Stimulated activated CD8-positive, alpha-beta memory T cell treated with anti-CD3 and anti-CD28 coated beads, Interleukin-4, amount 100 ng/mL, for 1 hour (primary cell): ENCODE measurements around the gene MCC.

ENCODE experiments used
- DNase-seq, 2 donors: peaks; one replicate each; pipeline ENCODE4 v3.0.0-alpha.2; 2020; ENCODE audit warnings: low read depth in 2 of 2, low spot score in 1 of 2

Gene MCC

DNA sequence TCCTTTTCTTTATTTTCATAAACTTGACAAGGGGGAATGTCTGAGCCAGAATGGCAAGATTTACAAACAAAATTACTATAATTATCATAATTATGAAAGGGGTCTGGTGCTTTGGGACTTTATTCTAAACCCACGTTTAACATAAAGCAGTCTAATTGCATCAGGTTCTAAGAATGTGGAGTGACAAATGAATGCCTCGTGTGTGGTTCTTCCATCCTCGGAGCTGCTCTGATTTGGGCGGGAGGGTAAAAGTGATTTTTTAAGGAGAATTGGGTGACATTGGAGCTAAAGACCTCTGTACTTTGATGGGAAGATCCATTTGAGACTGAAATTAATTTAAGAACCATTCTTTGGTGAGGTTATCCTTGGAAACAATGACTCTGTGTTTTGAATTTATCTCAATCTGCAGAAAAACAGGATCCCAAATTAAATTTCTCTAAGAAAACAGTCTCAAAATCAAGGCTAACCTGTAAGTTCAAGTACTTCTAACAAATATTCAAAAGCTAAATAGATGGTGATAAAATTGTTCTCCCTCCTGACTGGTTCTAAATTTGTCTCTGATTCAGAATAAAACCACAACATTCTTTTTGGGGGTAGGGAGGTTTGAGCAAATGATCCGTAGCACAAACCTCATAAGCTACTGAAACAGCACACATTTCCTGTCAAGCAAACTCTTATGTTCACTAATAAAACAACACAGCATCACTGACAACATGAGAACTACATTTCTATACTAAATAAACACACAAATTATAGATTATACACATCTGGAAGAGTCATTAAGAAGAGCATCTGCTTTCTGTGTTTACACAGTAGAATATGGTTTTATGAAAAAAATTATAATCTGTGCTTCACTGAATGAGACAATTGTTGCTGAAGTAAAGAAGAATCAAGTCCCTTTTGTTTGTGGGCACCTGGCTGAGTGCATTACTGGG is 426.1 kb downstream of the MCC start:
- no peak for DNase-seq

DNA sequence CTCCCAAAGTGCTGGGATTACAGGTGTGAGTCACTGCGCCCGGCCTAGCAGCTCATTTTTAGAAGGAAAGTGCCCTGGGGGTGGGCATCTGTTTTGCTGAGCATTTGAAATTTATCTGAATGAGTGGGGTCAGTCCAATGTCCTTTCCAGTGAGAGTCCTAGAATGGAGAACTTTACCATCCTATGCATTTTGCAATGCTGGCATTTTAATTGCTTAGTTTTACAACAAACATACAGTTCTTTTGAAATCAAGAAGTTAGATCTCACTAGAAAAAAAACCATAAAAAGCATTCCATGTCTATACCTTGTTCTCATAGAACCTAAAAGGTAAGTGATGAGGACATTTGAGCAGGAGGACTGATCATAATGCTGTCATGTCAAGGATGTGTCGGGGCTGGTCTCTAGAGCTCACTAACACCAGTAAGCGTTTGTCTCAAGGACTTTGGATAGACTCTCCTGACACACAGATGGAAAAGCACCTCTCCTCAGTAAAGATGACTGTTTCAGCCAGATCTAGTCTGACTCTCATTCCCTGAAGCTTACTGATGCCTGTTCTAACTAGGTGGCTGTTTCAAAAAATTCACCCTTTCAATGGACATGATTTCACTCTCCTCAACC is 427.7 kb downstream of the MCC start:
- DNase-seq: no peak

DNA sequence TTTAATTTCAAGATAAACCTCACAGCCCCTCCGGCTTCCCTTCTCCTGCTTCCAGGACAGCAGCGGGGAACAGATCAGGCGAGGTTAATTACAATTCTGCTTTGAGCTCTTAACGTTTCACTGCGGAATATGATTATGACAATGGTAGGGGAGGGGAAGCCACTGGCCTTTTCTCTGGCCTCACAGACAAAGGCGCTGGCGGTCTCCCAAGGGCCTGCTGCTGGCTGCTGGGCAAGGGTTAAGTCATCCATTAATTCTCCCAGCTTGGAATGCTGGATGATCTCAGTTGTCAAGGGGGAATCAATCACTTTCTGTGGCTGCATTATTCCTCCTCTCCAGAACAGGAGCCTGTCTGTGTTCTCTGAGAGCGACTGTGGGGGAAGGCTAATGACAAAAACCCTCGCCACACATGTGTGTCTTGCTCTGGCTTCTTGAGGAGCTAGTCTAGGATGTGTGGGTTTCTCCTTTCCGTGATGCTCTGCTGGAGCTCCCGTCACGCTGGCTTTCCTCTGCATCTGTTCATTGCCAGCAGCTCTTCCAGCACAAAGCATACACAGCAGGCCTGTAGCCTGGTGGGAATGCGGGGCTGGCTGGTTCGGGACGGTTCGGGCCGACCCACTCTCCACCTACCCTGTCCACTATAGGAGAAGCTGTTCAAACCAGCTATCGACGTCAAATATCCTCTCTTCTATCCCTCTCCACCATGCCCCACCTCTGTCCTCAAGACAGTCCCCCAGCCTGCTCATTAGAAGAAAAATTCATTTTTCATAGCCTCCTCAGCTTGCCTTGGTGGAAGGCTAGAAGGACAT is 428.8 kb downstream of the MCC start:
- no peak for DNase-seq

DNA sequence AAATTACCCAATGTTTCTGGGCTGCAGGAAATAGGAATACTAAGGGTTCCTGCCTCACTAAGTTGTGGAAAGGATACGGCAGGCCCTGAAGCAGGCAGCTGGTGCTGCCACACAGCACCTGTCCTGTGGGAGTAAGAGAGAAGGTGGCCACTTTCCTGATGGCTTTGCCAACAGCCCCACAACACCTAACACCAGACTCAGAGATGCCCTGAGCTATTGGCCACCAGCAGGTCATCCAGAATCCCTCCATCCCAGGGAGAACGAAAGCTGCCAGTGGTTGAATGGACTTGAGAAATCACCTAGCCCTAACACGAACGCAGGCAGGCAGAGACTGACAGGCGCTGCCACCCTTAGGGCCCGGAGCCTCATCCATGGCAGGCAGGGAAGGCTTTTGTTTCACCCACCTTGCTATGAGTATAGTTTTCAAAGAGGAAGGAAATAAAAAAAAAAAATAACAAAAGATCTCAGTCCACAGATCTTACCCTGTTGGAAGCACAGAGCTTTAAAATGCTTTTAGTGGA is 429.5 kb downstream of the MCC start:
- no peak for DNase-seq

DNA sequence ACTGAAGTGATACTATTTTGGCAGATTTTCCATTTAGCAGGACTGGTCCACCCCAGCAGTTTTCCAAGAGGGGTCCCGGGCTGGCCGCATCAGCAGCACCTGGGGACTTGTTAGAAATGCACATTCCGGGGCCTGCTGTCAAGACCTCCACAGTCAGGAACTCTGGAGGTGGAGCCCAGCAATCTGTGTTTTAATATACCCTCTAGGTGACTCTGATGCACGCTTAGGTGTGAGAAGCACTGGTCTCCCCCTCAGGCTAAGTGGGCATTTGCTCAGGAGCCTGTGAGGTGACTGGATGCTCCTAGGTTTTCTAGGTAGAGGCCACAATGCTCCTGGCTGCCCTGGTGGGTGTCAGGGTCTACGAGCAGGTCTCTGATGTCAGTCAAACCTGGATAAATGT is 430.0 kb downstream of the MCC start:
- no peak for DNase-seq

DNA sequence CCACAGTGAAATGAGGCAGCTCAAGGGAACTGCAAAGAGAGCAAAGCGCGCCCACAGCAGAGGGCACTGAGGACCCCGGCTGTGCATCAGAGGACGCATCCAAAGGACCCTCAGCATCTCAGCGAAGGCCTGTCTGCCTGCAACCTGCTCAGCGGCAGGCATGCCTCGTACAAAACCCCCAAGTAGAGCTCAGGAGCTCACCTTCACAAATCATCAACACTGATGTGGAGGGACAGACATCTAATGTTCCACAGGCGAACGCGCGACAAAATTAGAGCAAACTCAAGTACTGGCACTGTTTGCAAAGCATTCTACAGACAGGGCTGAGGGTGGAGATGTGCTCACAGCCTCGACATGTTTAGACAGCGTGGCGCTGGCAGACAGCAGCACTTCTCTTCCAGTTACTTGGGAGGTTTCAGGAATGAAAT is 430.7 kb downstream of the MCC start:
- no peak for DNase-seq

DNA sequence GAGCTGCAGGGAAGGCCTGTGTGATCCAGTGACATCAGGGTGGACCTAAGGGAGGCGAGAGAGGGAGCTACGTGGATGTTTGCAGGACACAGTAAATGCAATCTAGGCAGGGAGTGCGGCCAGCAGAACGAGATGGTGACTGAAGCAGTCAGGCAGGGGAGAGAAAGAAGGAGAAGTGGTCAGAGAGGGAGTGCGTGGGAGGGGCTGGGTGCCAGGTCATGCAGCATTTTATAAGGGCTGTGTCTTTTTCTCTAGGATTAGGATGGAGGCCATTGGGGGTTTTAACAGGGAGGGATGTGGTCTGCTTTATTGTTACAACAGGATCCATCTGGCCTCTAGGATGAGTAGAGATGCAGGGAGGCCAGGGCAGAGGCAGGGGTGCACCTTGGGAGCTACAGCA is 431.3 kb downstream of the MCC start:
- DNase-seq: no peak

DNA sequence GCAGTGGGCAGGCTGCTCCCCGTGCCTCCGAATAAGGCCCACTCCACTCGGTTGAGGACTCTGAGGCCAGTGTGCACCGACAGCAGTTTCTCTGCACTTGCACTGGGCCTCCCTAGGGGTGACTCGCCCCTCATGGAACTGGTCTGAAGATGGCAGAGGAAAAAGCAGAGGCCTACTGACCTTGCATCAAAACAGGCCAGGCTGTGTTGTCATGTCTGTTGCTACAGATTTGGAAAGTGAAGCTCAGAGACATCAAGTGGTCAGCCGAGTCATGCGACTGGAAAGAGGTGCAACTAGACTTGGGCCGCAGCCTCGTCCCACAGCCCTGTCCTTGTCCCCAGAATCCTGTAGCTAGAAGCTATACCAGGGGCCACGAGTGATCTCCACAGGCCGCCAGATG is 433.4 kb downstream of the MCC start:
- no peak for DNase-seq

DNA sequence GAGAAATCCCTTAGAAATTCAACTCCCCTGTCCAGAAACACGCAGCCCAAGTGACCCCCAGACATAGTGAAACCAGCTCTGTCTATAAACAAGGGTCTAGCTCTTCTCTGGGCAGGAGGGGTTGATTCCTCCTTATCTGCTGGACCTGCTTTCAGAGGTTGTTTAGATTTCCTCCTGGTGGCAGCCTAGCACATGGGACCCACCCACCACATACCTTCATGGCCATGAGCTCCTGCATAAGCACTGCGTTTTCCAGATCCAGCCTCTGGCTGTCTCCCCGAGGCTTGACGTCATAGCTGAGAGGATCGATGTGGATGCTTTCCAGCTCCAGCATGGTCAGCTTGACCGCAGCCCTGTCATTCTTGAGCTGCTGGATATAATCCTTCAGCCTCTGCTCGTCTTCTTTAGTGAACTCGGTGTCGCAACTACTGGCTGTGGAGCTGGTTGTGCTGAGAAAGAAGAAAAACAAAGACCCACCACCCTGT is 434.7 kb downstream of the MCC start:
- DNase-seq: no peak

DNA sequence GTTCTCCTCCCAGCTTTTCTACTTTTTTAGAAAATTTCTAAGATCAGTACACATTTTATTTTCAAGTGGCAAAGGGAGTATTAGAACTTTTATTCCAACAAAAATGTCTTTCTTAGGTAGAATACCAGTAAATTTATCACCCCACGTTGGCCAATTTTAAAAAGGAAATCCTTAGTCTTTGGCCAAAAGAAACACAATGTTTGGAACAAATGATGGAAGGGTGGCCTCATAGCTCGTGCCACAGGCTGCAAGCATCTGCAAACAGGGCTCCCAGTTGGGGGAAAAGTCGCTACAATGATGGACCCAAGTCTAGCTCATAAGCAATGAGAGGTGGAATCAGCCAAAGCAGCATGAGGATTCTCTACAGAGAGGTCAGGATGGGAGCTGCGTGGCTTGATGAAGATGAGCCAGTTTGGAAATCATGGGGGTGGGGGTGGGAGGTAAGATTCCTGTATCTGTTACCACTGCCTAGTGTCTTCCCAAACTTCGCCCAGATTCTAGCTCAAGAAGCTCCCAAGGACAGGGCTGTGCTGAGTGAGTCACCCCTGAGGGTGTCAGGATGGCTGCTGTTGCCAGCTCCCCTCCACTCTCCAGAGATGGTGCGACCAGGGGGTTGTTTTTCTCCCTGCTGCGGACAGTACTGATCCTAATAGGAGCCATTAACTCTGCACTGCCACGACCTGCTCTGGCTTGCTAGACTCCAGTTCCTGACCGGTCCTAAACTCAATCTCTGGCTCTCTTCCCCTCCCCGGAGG is 436.0 kb downstream of the MCC start:
- DNase-seq: no peak

DNA sequence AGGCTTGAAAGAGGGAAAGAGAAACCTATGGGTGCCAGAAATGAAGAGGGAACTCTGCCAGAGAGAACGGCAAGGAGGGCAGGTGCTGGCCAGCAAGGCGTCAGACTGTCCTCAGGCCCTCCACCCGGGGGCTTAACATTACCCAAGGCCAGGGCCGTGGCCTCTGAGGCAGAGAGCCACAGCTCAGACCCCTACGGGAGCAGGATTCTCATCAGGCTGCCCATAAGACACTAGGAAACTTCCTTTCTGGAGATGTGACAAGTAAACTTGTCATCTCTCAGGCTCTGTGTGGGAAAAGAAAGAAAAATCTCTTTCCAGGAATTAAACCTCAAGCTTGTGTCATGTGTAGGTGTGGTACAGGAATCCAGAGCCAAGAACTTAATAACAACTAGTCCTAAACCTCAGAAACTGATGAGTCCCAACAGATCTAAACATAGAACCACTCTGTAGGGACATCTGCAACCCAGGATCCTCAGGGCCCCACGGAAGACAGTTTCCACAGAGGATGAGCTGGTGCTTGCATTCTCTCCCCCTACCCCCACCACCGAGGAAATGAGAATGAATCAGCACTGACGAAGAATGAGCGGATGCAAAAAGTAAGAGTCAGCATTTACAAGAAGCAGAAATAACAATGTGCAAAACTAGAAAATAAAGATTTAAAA is 437.4 kb downstream of the MCC start:
- DNase-seq: no peak

DNA sequence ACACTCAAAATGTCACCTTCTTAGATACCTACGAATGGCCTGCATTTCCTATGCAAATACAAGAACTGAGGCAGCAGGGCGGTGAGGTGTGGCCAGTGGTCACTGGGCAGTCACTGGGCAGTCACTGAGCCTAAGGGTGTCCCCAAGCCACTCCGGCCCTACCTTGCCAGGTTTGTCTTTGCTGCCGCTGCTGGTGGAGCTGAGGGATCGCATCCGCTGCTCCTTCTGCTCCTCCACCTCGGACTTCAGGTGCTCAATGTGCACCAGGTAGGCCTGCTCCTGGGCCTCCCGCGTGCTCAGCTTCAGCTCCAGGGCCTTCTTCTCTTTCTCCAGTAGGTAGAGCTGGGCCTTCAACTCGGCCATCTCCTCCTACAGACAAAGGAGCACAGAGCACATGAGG is 439.3 kb downstream of the MCC start:
- no peak for DNase-seq

DNA sequence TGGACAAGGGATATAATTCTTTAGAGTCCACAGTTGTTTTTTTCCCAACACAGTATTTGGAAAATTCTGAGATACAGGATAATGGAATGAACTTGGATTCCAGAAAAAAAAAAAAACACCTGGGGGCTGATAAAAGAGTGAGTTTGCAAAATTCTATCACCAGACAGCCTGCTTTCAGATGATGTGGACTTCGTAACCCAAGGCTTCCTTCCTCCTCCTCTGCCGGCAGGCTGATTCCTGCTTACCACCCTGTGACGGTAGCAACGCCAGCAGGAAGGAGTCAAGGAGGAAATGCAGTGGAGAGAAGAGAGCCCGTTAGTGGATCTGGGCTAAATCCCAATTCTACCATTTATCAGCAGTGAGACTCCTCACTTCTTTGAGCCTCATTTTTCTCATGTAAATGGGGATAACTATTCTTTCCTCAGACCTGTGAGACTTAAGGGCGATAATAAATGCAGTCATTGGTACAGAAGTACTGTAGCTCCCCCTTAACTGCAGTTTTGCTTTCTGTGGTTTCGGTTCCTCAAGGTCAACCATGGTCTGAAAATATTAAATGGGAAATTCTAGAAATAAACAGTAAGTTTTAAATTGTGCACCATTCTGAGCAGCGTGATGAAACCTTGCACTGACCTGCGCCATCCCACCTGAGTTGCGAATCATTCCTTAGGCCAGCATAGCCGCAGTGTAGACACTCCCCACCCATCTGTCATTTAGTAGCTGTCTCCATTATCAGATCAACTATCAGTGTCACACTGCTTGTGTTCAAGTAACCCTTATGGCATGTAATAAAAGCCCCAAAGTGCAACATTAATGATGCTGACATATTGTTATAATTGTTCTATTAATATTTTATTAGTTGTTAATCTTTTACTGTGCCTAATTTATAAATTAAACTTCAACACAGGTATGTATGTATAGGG is 440.3 kb downstream of the MCC start:
- no peak for DNase-seq

DNA sequence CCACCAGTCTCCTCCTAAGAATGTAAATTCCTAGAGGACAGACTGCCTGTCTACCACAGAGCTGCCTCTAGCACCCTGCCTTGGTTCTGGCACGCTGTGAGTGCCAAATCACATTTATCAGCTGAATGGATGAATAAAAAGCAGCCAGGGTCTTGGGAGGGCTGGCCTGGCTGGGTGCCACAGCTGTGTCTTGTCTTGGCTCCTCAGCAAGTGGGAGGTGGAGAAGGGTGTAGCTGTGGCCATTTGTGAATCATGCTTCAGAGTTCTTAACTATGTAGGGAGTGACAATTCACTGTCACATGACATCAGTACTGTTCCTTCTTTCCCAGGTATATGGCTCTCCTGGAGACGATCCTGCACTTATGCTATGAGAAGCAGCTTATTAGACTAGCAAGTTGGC is 441.0 kb downstream of the MCC start:
- DNase-seq: no peak

DNA sequence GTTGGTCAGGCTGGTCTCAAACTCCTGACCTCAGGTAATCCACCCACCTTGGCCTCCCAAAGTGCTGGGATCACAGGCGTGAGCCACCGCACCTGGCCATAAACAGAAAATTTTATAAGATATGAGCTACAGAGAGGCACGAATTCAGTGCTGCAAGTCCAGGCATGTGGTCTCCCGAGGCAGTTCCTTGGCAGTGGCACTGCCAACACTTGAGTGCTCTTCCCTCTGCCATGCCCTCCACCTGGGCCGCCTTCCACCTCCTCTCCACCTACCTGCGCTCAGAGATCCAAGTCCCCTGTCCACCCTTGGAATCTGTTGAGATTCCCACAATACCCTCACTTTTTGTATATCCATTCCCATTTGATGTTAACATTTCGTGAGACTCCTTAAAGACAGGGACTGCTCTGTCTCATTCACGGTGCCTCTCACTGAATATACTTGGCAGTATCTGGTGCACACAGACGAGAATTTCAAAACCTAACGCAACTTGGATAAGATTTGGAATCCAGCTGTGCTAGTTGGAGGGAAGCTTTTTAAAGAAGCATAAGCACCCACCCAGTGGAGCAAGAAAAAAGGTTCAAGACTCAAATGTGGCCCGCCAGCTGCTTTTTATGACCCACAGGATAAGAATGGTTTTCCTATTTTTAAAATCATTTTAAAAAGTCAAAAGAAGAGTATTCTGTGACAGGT is 443.3 kb downstream of the MCC start:
- no peak for DNase-seq

DNA sequence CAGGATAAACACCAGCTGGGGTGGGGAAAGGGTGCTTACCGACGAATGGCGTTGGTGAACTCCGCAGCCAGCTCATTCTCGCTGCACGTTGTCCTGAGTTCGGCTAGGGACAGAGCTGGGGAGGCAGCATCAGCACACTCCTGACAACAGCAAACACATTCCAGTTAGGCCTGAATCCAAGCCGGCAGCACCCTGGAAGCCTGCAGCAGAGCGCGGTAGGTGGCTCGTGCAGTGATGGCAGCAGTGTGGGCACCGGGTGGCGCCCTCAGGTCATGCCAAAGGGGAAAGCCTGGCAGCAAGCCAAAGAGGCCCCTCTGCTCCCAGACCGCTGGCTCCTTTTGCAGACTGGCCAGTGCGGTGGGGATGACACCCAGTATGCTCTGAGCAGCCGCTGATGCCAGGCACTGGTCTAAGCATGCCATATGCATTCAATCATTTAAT is 444.7 kb downstream of the MCC start:
- DNase-seq: no peak

DNA sequence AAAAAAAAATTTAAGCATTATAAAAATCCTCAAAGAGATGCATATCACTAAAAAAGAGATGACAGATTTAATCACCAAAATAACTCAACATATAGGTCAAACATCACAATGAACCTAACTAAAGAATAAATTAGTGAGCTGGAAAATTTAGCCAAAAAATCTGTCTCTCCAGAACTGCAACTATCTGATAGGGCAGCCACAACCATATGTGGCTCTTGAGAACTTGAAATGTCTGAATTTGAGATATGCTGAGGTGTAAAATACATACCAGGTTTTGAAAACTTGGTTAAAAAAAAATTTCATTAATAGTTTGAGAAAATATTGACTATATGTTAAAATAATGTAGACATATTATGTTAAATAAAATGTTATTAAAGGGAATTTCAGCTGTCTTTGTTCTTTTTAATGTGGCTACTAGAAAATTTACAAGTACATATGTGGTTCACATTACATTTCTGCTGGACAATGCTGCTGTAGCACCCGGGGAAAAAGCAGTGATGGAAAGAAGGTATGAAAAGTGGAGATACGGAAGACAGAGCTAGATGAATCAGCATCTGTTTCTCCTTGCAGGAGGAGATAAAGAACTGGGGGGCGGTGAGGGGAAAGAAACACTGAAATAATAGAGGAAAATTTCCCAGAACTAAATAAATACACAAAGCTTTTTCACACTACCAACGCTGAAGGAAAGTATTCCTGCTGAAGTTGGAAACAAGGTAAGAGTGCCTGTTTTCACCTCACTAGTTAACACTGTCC is 445.6 kb downstream of the MCC start:
- no peak for DNase-seq
